K562 (cell line): ENCODE data around the gene GCG. TPM values are rescaled to one million over a fixed set of nuclear protein-coding genes. Genes with fewer than 3 reads are reported as not detected.

Experiments used
- ATAC-seq: fragments of 200-7000 bp; cut with Tn5 transposase; 3 replicates; pipeline ENCODE4 v1.9.1; 2020; ENCODE audit warnings: moderate library complexity
- BruUV-seq: library from RNA; stranded (reverse); fragments of 400-500 nt; replicated peaks from 2 replicates; lab custom pipeline; 2021; lab: Mats Ljungman, UMichigan
- CTCF ChIA-PET: fragments of 300-600 bp; formaldehyde crosslinking; extraction: SDS; loops from one replicate; lab custom pipeline; 2021; ENCODE audit warnings: low intra/inter-chr PET ratio; lab: Yijun Ruan, JAX
- POLR2A ChIA-PET: fragments of 300-600, 350-650 bp; sonication (Branson Sonifier 250); formaldehyde crosslinking; extraction: SDS; loops from one replicate; lab custom pipeline; 2021; ENCODE audit warnings: antibody characterized with exemption, inconsistent platforms; lab: Yijun Ruan, JAX
- DNase-seq, 4 experiments: peaks; one replicate each; pipeline versions ENCODE4 v3.0.0 to v3.0.0-alpha.2; 2011 to 2018; ENCODE audit warnings: low spot score in 3 of 4, mixed read lengths in 3 of 4; ENCODE audit errors: extremely low read depth in 1 of 4
- FAIRE-seq: peaks from 2 replicates; lab custom pipeline; 2011; peaks lifted over from hg19 to GRCh38; lab: Jason Lieb, UNC
- H2AFZ ChIP-seq: 2 replicates; pipeline ENCODE4 v1.6.0; 2011; ENCODE audit warnings: low read depth, low read length, control low read depth, inconsistent platforms
- H3K27ac ChIP-seq: fragments of 200-600 bp; 3 replicates; pipeline ENCODE4 v1.8.0; 2011; ENCODE audit warnings: low read depth, mild to moderate bottlenecking, control low read depth, inconsistent platforms, low read length, moderate library complexity, mixed read lengths; ENCODE audit errors: extremely low read depth
- H3K27me3 ChIP-seq, 2 experiments: fragments of 300-600 bp in 1 of 2; 2 replicates in 1 of 2; 3 replicates in 1 of 2; pipeline versions ENCODE4 v1.6.0 to v1.8.0; 2011; ENCODE audit warnings: inconsistent platforms in 2 of 2, low read length in 2 of 2, mild to moderate bottlenecking in 1 of 2, mixed read lengths in 1 of 2, moderate library complexity in 1 of 2; ENCODE audit not compliant: control insufficient read depth in 2 of 2, insufficient read depth in 2 of 2
- H3K36me3 ChIP-seq: fragments of 300-600 bp; 3 replicates; pipeline ENCODE4 v1.8.0; 2011; ENCODE audit warnings: mild to moderate bottlenecking, low read length, inconsistent platforms; ENCODE audit not compliant: control insufficient read depth, insufficient read depth
- H3K4me1 ChIP-seq, 2 experiments: fragments of 200-600 bp in 1 of 2; replicated peaks in 1 of 2; 2 replicates in 1 of 2; 3 replicates in 1 of 2; pipeline versions ENCODE4 v1.5.1 to v1.8.0; 2011; ENCODE audit warnings: inconsistent platforms in 2 of 2, low read length in 2 of 2, mild to moderate bottlenecking in 1 of 2, mixed read lengths in 1 of 2, moderate library complexity in 1 of 2; ENCODE audit not compliant: control insufficient read depth in 2 of 2, insufficient read depth in 2 of 2
- H3K4me2 ChIP-seq: 2 replicates; pipeline ENCODE4 v1.6.1; 2011; ENCODE audit warnings: low read length, control low read depth, inconsistent platforms, mixed read lengths; ENCODE audit not compliant: insufficient read depth
- H3K4me3 ChIP-seq: fragments of 200-600 bp; sonication (generic), shearing (Covaris generic); 2 replicates; pipeline ENCODE4 v1.5.1; 2016; ENCODE audit warnings: control low read depth, inconsistent platforms
- H3K79me2 ChIP-seq: fragments of 200-600 bp; 3 replicates; pipeline ENCODE4 v1.8.0; 2011; ENCODE audit warnings: low read length, inconsistent platforms; ENCODE audit not compliant: control insufficient read depth, insufficient read depth
- H3K9ac ChIP-seq, 2 experiments: 2 replicates each; pipeline versions ENCODE4 v1.6.0 to v1.6.1; 2011; ENCODE audit warnings: low read depth in 2 of 2, low read length in 2 of 2, control low read depth in 1 of 2, inconsistent platforms in 1 of 2, mild to moderate bottlenecking in 1 of 2, mixed read lengths in 1 of 2; ENCODE audit not compliant: insufficient read depth in 1 of 2
- H3K9me1 ChIP-seq: one replicate; pipeline ENCODE4 v1.6.0; 2011; ENCODE audit warnings: inconsistent platforms, mild to moderate bottlenecking, low read length, moderate library complexity; ENCODE audit not compliant: control insufficient read depth, insufficient read depth
- H3K9me3 ChIP-seq: replicated peaks from 2 replicates; pipeline ENCODE4 v1.5.1; 2011; ENCODE audit warnings: low read depth, low read length, inconsistent platforms; ENCODE audit not compliant: control insufficient read depth, insufficient read depth
- H4K20me1 ChIP-seq: replicated peaks from 2 replicates; pipeline ENCODE4 v1.6.1; 2011; ENCODE audit warnings: low read length, inconsistent platforms, mixed read lengths; ENCODE audit not compliant: control insufficient read depth, insufficient read depth
- HCFC1 ChIP-seq: IDR thresholded peaks from 2 replicates; pipeline ENCODE4 v1.6.1; 2012; ENCODE audit warnings: low read depth, low read length, improper control_type of control experiment
- HNRNPUL1 ChIP-seq: fragments of 200-400 bp; formaldehyde crosslinking; IDR thresholded peaks from 2 replicates; pipeline ENCODE4 v1.6.1; 2017; ENCODE audit warnings: low read length
- MAFG ChIP-seq: fragments of 450-650 bp; conservative IDR thresholded peaks from 2 replicates; pipeline ENCODE4 v1.6.1; 2016; ENCODE audit warnings: missing genetic modification characterization, missing compliant biosample characterization
- MBD2 ChIP-seq: sonication (generic); IDR thresholded peaks from 2 replicates; pipeline ENCODE4 v1.6.1; 2016; ENCODE audit warnings: low read depth, borderline replicate concordance
- SIRT6 ChIP-seq: IDR thresholded peaks from one replicate; pipeline ENCODE4 v1.6.1; 2012; ENCODE audit warnings: low read depth, mild to moderate bottlenecking, control low read depth, inconsistent platforms, low read length, moderate library complexity
- TBP ChIP-seq: optimal IDR thresholded peaks from 2 replicates; pipeline ENCODE3; 2011; ENCODE audit warnings: low read depth, low read length, improper control_type of control experiment
- WGBS: fragments of 100-300 bp; shearing (Covaris generic); methylation state at CpG from one replicate; pipeline ENCODE4 v1.1.6; 2016; ENCODE audit warnings: low coverage, mixed read lengths; ENCODE audit not compliant: insufficient coverage; ENCODE audit errors: missing lambda C conversion rate; 5-methylcytosine and 5-hydroxymethylcytosine counted together
- in situ Hi-C: fragments of 300-500 bp; cut with MboI; formaldehyde crosslinking; loops from 4 replicates; pipeline ENCODE4 v1.15.0; 2018; ENCODE audit warnings: inconsistent platforms, mixed read lengths
- intact Hi-C: fragments of 100-400 bp; cut with micrococcal nuclease; formaldehyde crosslinking; loops from 2 replicates; pipeline ENCODE4 v1.14.2; 2022
- polyA plus RNA-seq, 8 experiments: library from polyadenylated mRNA; depleted of rRNA in 4 of 8; stranded (reverse) in 5 of 8; unstranded in 3 of 8; fragments of >200 nt; fragmentation: Nextera tagmentation in 2 of 8; fragmentation: Illumina TruSeq in 1 of 8; extraction: Ambion mirVana in 2 of 8; extraction: Trizol in 1 of 8; gene quantifications; 2 replicates each; pipeline versions ENCODE4 v1.2.1 to v1.2.3, GENCODE V29; 2011 to 2014; ENCODE audit warnings: inconsistent platforms in 1 of 8, missing spikeins in 1 of 8
- total RNA-seq, 7 experiments: library from RNA; depleted of rRNA in 6 of 7; stranded (reverse); fragments of >200 nt in 6 of 7; fragmentation: Illumina TruSeq in 2 of 7; extraction: Trizol in 2 of 7; gene quantifications; 2 replicates each; pipeline versions ENCODE4 v1.2.1 to v1.2.3, GENCODE V29; 2011 to 2021; ENCODE audit warnings: low replicate concordance in 1 of 7
- TF ChIP-seq, protein P1 (sequence below): fragments of 250-450 bp; sonication (Bioruptor Pico); IDR thresholded peaks from 2 replicates; pipeline ENCODE4 v1.6.1; 2021; ENCODE audit warnings: mild to moderate bottlenecking
- TF ChIP-seq, protein P2 (sequence below), 3 experiments: fragments of 200-800 bp in 1 of 3; fragments of 250-450 bp in 1 of 3; fragments of 450-650 bp in 1 of 3; sonication (Bioruptor Pico) in 1 of 3; sonication (Bioruptor generic) in 1 of 3; formaldehyde crosslinking in 1 of 3; IDR thresholded peaks; 2 replicates each; pipeline versions ENCODE4 v1.6.1 to v1.8.0; 2016 to 2022; ENCODE audit warnings: mild to moderate bottlenecking in 2 of 3, missing genetic modification characterization in 2 of 3, missing compliant biosample characterization in 1 of 3, moderate library complexity in 1 of 3
- TF ChIP-seq, protein P3 (sequence below), 2 experiments: fragments of 450-650 bp; formaldehyde crosslinking in 1 of 2; IDR thresholded peaks; 2 replicates each; pipeline versions ENCODE4 v1.4.0 to v1.6.1; 2014 to 2020; ENCODE audit warnings: mild to moderate bottlenecking in 2 of 2, borderline replicate concordance in 1 of 2, low read depth in 1 of 2

The GCG gene
- total and polyA plus RNA-seq, 9 of the 15 experiments (the other 6 are each of a cell fraction or from before 2014, with no cell fraction given) = not detected

DNA sequence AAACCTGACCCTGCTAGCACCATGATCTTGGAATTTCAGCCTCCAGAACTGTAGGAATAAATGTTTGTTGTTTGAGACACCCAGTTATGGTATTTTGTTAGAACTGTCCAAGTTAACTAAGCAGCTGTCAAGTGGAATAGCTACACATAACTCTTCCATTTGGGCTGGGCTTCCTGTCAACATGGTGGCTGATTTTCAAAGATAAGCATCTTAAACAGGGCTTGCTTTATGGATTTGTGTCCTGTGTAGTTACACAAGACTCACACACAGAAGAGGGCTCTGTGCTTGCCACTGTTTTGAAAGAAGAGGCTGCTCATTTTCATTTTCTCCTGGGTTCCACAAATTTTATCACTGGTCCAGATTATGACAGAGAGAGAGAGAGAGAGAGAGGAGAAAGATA lies 35.7 kb downstream of the GCG start (continued):
- TF ChIP-seq, protein P1, sequence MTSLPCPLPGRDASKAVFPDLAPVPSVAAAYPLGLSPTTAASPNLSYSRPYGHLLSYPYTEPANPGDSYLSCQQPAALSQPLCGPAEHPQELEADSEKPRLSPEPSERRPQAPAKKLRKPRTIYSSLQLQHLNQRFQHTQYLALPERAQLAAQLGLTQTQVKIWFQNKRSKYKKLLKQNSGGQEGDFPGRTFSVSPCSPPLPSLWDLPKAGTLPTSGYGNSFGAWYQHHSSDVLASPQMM (CRISPR knock-in tag) = no peak
- TF ChIP-seq, protein P2, sequence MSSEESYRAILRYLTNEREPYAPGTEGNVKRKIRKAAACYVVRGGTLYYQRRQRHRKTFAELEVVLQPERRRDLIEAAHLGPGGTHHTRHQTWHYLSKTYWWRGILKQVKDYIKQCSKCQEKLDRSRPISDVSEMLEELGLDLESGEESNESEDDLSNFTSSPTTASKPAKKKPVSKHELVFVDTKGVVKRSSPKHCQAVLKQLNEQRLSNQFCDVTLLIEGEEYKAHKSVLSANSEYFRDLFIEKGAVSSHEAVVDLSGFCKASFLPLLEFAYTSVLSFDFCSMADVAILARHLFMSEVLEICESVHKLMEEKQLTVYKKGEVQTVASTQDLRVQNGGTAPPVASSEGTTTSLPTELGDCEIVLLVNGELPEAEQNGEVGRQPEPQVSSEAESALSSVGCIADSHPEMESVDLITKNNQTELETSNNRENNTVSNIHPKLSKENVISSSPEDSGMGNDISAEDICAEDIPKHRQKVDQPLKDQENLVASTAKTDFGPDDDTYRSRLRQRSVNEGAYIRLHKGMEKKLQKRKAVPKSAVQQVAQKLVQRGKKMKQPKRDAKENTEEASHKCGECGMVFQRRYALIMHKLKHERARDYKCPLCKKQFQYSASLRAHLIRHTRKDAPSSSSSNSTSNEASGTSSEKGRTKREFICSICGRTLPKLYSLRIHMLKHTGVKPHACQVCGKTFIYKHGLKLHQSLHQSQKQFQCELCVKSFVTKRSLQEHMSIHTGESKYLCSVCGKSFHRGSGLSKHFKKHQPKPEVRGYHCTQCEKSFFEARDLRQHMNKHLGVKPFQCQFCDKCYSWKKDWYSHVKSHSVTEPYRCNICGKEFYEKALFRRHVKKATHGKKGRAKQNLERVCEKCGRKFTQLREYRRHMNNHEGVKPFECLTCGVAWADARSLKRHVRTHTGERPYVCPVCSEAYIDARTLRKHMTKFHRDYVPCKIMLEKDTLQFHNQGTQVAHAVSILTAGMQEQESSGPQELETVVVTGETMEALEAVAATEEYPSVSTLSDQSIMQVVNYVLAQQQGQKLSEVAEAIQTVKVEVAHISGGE (CRISPR knock-in tag; IDR thresholded peaks at IDR 0.05) = no peak
- TF ChIP-seq MBD2 (no peak), HCFC1 (no peak)
- TF ChIP-seq, all 486 proteins: peak for 0

DNA sequence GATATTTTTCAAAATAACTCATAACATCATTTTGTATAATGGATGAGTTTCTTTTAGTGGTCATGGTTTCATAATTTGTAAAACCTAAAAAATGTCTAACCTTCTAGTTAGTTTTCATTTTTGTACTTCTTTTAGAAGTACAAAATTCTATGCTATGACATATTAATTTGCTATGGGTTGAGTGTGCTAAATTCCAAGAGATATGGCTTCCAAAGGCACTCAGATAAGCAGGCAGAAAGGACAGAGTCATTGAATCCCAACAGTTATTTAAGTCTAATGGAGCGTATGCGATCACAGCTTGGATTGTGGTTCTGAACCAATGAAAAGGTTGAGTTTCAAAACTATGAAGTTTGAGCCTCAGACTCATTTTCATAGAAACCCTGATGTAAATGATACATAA lies 37.0 kb downstream of the GCG start:
- no peaks in the 10 kb centered on the region for H3K9me3 ChIP-seq
- TF ChIP-seq, protein P3, sequence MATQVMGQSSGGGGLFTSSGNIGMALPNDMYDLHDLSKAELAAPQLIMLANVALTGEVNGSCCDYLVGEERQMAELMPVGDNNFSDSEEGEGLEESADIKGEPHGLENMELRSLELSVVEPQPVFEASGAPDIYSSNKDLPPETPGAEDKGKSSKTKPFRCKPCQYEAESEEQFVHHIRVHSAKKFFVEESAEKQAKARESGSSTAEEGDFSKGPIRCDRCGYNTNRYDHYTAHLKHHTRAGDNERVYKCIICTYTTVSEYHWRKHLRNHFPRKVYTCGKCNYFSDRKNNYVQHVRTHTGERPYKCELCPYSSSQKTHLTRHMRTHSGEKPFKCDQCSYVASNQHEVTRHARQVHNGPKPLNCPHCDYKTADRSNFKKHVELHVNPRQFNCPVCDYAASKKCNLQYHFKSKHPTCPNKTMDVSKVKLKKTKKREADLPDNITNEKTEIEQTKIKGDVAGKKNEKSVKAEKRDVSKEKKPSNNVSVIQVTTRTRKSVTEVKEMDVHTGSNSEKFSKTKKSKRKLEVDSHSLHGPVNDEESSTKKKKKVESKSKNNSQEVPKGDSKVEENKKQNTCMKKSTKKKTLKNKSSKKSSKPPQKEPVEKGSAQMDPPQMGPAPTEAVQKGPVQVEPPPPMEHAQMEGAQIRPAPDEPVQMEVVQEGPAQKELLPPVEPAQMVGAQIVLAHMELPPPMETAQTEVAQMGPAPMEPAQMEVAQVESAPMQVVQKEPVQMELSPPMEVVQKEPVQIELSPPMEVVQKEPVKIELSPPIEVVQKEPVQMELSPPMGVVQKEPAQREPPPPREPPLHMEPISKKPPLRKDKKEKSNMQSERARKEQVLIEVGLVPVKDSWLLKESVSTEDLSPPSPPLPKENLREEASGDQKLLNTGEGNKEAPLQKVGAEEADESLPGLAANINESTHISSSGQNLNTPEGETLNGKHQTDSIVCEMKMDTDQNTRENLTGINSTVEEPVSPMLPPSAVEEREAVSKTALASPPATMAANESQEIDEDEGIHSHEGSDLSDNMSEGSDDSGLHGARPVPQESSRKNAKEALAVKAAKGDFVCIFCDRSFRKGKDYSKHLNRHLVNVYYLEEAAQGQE (IDR thresholded peaks at IDR 0.05; ENCODE audit: borderline replicate concordance) = no peak
- TF ChIP-seq, protein P3 (CRISPR knock-in tag; IDR thresholded peaks at IDR 0.05; ENCODE audit: low read depth) = no peak
- TF ChIP-seq SIRT6 = no peak
- TF ChIP-seq HNRNPUL1 = no peak
- no peak for TF ChIP-seq MAFG (tag)
- TF ChIP-seq TBP = no peak

More for the DNA sequence above, 37.0 kb downstream of the GCG start:
- Histone ChIP-seq H2AFZ (no peak overlapping the region), H3K27ac (no peak overlapping the region), H3K36me3 (no peaks in the 10 kb centered on the region), H3K9ac (no peak overlapping the region), H3K4me2 (no peak overlapping the region), H3K27me3 (no peaks in the 10 kb centered on the region), H3K79me2 (no peaks in the 10 kb centered on the region), H4K20me1 (no peaks in the 10 kb centered on the region), H3K9me1 (no peaks in the 10 kb centered on the region), H3K4me3 (no peak overlapping the region), H3K4me1 (no peaks in the 10 kb centered on the region)
- DNase-seq = no peak
- in situ Hi-C loops (no loop called here), intact Hi-C loops (no loop called here)
- ChIA-PET CTCF (no interaction called here), POLR2A (no interaction called here)
- WGBS = 0% methylated on average over 2 of the region's 2 CpGs
- FAIRE-seq = no peak
- no peak for ATAC-seq
- no TSS peak for BruUV-seq
